T-cell (primary cell): ENCODE data around the gene TGFBR2. TPM values are rescaled to one million over a fixed set of nuclear protein-coding genes. Genes with fewer than 3 reads are reported as not detected.

Source experiments
- ATAC-seq, 4 experiments: fragments of 200-7000 bp in 3 of 4; fragments of 150-1000 bp in 1 of 4; cut with Tn5 transposase; replicated peaks in 1 of 4; 1 replicate in 3 of 4; 2 replicates in 1 of 4; pipeline ENCODE4 v1.10.0; 2021; ENCODE audit warnings: moderate library complexity in 3 of 4, mild to moderate bottlenecking in 2 of 4, moderate number of reproducible peaks in 1 of 4
- CTCF ChIA-PET, 2 donors: fragments of 300-600 bp; sonication (Branson Sonifier 250); formaldehyde crosslinking; loops; one replicate each; lab custom pipeline; 2022; ENCODE audit warnings: antibody characterized with exemption in 2 of 2; lab: Charles Lee
- POLR2A ChIA-PET, 2 donors: fragments of 300-600 bp; sonication (Branson Sonifier 250); formaldehyde crosslinking; loops; one replicate each; lab custom pipeline; 2022; ENCODE audit warnings: antibody characterized with exemption in 2 of 2; lab: Charles Lee
- DNase-seq, 35 experiments: peaks; one replicate each; pipeline versions ENCODE4 v3.0.0 to v3.0.0-alpha.2; 2013 to 2023
- H3K27ac ChIP-seq: one replicate; pipeline ENCODE4 v1.5.1; 2013; ENCODE audit warnings: low read length
- H3K27me3 ChIP-seq, 2 experiments: replicated peaks in 1 of 2; 1 replicate in 1 of 2; 2 replicates in 1 of 2; pipeline versions ENCODE4 v1.6.1 to v1.7.0; 2013; ENCODE audit warnings: low read length in 1 of 2, mixed read lengths in 1 of 2; ENCODE audit not compliant: control insufficient read depth in 2 of 2, insufficient read depth in 2 of 2; ENCODE audit errors: extremely low read depth in 1 of 2
- H3K36me3 ChIP-seq, 2 donors: 1 replicate in 1 of 2; 2 replicates in 1 of 2; pipeline versions ENCODE4 v1.6.1 to v1.7.0; 2013; ENCODE audit warnings: low read length in 1 of 2; ENCODE audit not compliant: control insufficient read depth in 2 of 2, insufficient read depth in 1 of 2; ENCODE audit errors: extremely low read depth in 1 of 2
- H3K4me1 ChIP-seq, 2 experiments: 1 replicate in 1 of 2; 2 replicates in 1 of 2; pipeline versions ENCODE4 v1.6.1 to v1.7.0; 2013; ENCODE audit warnings: low read length in 2 of 2, mixed read lengths in 1 of 2; ENCODE audit not compliant: insufficient read depth in 2 of 2, control insufficient read depth in 1 of 2; ENCODE audit errors: extremely low read depth in 1 of 2
- H3K4me3 ChIP-seq, 2 donors: 1 replicate in 1 of 2; 2 replicates in 1 of 2; pipeline versions ENCODE4 v1.5.1 to v1.7.0; 2013; ENCODE audit warnings: mild to moderate bottlenecking in 2 of 2, low read length in 1 of 2, moderate library complexity in 1 of 2; ENCODE audit not compliant: control insufficient read depth in 1 of 2; ENCODE audit errors: extremely low read depth in 1 of 2
- H3K9me3 ChIP-seq: 2 replicates; pipeline ENCODE4 v1.7.0; 2013
- H3K27ac Mint-ChIP-seq, 2 donors: one replicate each; pipeline ENCODE4 v1.8.0; 2020 to 2021; ENCODE audit warnings: mild to moderate bottlenecking in 2 of 2, mixed read lengths in 2 of 2
- H3K27me3 Mint-ChIP-seq, 2 donors: one replicate each; pipeline ENCODE4 v1.8.0; 2021 to 2022; ENCODE audit warnings: mixed read lengths in 2 of 2
- H3K36me3 Mint-ChIP-seq: one replicate; pipeline ENCODE4 v1.8.0; 2021; ENCODE audit warnings: mixed read lengths
- H3K4me1 Mint-ChIP-seq, 3 donors: one replicate each; pipeline ENCODE4 v1.8.0; 2020 to 2022; ENCODE audit warnings: mixed read lengths in 3 of 3, mild to moderate bottlenecking in 1 of 3
- H3K4me3 Mint-ChIP-seq, 3 donors: one replicate each; pipeline ENCODE4 v1.8.0; 2020 to 2022; ENCODE audit warnings: mild to moderate bottlenecking in 3 of 3, mixed read lengths in 3 of 3, moderate library complexity in 3 of 3
- H3K9me3 Mint-ChIP-seq, 3 donors: one replicate each; pipeline ENCODE4 v1.8.0; 2020 to 2022; ENCODE audit warnings: mixed read lengths in 3 of 3
- WGBS: methylation state at CpG from one replicate; pipeline ENCODE4 v1.1.5; 2013; ENCODE audit warnings: missing lambda C conversion rate; ENCODE audit not compliant: insufficient coverage; 5-methylcytosine and 5-hydroxymethylcytosine counted together
- total RNA-seq, 35 experiments: library from RNA in 6 of 35; stranded (reverse) in 6 of 35; fragments of 120-200 nt in 1 of 35; gene quantifications; one replicate each; pipeline versions ENCODE4 v1.2.1 to v1.2.4 and lab custom pipeline; 2013 to 2026

TGFBR2 gene
- total RNA-seq, 5 donors from 2014 or later (not counting 1 experiment from before 2014, with no cell fraction given) = 114 to 145 (median 127) TPM

DNA sequence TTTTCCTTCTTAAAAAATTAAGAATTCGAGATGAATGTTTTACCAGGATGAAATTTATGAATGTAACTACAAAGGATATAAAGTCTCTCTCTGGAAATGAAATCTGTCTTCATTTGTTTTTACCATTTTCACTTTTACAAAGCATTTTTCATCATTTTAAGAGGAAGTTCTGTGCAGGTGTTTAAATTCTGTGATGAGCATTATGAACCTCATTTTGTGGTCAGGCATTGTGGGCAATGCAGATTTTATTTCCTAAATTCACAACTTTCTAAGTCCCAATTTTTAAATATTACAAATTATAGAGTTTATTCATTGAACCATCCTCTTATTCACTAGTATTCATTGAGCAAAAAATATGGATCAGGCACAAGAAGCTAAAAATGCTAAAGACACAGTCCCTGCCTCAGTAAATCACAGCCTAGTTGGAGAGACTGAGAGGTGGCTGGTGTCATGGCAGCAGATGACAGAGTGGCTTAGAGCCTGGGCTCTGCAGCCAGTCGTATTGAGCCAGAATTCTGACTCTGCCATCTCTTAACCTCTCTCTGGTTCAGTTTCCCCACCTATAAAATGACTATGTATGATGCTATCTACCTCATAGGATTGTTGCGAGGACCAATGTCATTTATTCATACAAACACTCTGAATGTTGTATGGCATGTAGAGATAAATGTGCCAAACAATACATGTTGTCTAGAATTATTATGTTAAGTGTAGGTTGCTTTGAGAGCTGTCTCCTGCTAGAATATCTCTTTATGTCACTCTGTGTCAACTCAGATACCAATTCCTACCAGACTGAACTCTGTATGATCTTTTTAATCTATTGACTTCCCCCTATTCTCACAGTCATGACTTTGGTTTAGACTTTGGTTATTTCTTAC, 7.5 kb upstream of the TGFBR2 start:
- Mint-ChIP-seq H3K9me3 (peaks cover 0 to 8% (median 3%) of the 10 kb centered on the region in 3 donors), H3K4me3 (peak overlapping the region in 1 of 3 donors; percentile 24), H3K27me3 (no peaks in the 10 kb centered on the region), H3K4me1 (peaks cover 43 to 50% (median 50%) of the 10 kb centered on the region in 3 donors), H3K27ac (peak overlapping the region; percentile 66 to 72), H3K36me3 (no peaks in the 10 kb centered on the region)
- ChIA-PET POLR2A (interaction anchor here in 1 of 2 donors (0.6 kb wide), 1 partner anchor 15 kb away, joined by 4 read pairs; no protein-coding TSS in a partner anchor), CTCF (interaction anchor here (0.6 kb wide), 3 partner anchors 82 to 1306 kb away, joined by 3 to 4 read pairs (median 4); no protein-coding TSS in a partner anchor)
- DNase-seq = no peak
- H3K36me3 ChIP-seq = no peaks in the 10 kb centered on the region
- H3K9me3 ChIP-seq = no peaks in the 10 kb centered on the region
- no CpG with 5 or more reads among the region's 3 CpGs for WGBS
- H3K4me1 ChIP-seq = peaks cover 10 to 37% of the 10 kb centered on the region in 2 experiments
- no peak overlapping the region for H3K4me3 ChIP-seq
- H3K27ac ChIP-seq = no peak overlapping the region
- peak; percentile 42 to 72 (median 52) for ATAC-seq
- no peaks in the 10 kb centered on the region for H3K27me3 ChIP-seq

DNA sequence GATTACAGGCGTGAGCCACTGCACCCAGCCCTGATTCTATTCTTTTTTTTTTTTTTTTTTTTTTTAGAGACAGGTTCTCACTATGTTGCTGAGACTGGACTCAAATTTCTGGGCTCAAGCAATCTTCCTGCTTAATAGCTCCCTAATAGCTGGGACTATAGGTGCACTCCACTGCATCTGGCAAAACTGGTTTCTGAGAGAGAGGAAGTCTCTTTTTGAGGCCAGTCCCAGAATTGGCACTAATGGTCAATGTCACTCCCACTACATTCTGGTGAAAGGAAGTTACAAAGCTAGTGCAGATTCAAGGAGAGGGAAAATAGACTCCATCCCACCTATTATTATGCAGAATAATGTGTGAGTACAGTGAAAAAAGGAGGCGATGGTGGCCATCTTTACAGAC, 5.8 kb upstream of the TGFBR2 start:
- POLR2A ChIA-PET = interaction anchor here (0.6 to 0.7 kb wide), 3 partner anchors 35 to 72 kb away, joined by 4 to 15 read pairs (median 6); no protein-coding TSS in a partner anchor

DNA sequence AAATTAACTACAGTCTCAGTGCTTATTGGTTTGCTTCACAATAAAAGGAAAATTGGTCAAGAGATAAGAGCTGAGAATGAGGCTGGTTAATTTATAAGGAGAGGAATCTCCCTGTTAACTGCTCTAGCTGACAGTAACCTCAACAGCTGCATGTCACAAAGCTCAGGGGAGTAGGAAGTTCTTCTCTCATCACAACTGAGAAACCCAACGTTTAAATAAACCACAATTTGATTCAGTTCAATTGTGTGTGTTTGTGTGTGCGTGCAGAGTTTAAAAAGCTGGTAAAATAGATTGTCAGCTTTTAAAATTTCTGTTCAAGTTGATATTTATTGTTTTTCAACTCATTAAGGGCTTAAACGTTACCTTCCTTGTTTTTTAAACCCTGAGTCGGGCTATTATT, 3.5 kb upstream of the TGFBR2 start:
- peak in 1 of 4 experiments; percentile 34 for ATAC-seq
- no CpG with 5 or more reads among the region's 4 CpGs for WGBS
- H3K36me3 ChIP-seq = no peaks in the 10 kb centered on the region
- Mint-ChIP-seq H3K27me3 (no peaks in the 10 kb centered on the region), H3K27ac (peak overlapping the region; percentile 43 to 44), H3K36me3 (no peaks in the 10 kb centered on the region), H3K4me1 (peaks cover 60 to 66% (median 61%) of the 10 kb centered on the region in 3 donors), H3K4me3 (peak overlapping the region in 1 of 3 donors; percentile 97), H3K9me3 (no peaks in the 10 kb centered on the region)
- POLR2A ChIA-PET = interaction anchor here in 1 of 2 donors (1.0 kb wide), 1 partner anchor 26 kb away, joined by 3 read pairs; no protein-coding TSS in a partner anchor
- H3K4me3 ChIP-seq = no peak overlapping the region
- peak in 3 of 35 experiments; percentile 31 to 55 (median 37) for DNase-seq
- no peaks in the 10 kb centered on the region for H3K9me3 ChIP-seq
- H3K4me1 ChIP-seq = peaks cover 27 to 41% of the 10 kb centered on the region in 2 experiments
- CTCF ChIA-PET = interaction anchor here in 1 of 2 donors (1.0 kb wide), 1 partner anchor 14 kb away, joined by 5 read pairs; no protein-coding TSS in a partner anchor
- no peak overlapping the region for H3K27ac ChIP-seq
- no peaks in the 10 kb centered on the region for H3K27me3 ChIP-seq

More for the DNA sequence above, 5.8 kb upstream of the TGFBR2 start:
- H3K9me3 Mint-ChIP-seq = no peaks in the 10 kb centered on the region
- no peak overlapping the region for H3K4me3 Mint-ChIP-seq
- DNase-seq (no peak), ATAC-seq (no peak)
- H3K36me3 Mint-ChIP-seq = no peaks in the 10 kb centered on the region
- no peaks in the 10 kb centered on the region for H3K36me3 ChIP-seq
- H3K27me3 ChIP-seq = no peaks in the 10 kb centered on the region
- no peaks in the 10 kb centered on the region for H3K9me3 ChIP-seq
- peak overlapping the region in 1 of 2 donors; percentile 34 for H3K27ac Mint-ChIP-seq
- peaks cover 60 to 67% (median 67%) of the 10 kb centered on the region in 3 donors for H3K4me1 Mint-ChIP-seq
- H3K4me3 ChIP-seq = no peak overlapping the region
- CTCF ChIA-PET = interaction anchor here (0.6 to 1.2 kb wide), 4 partner anchors 35 to 93 kb away, joined by 4 to 15 read pairs (median 4); no protein-coding TSS in a partner anchor
- WGBS = no CpG with 5 or more reads among the region's 2 CpGs
- peaks cover 20 to 47% of the 10 kb centered on the region in 2 experiments for H3K4me1 ChIP-seq
- H3K27me3 Mint-ChIP-seq = no peaks in the 10 kb centered on the region
- H3K27ac ChIP-seq = no peak overlapping the region

DNA sequence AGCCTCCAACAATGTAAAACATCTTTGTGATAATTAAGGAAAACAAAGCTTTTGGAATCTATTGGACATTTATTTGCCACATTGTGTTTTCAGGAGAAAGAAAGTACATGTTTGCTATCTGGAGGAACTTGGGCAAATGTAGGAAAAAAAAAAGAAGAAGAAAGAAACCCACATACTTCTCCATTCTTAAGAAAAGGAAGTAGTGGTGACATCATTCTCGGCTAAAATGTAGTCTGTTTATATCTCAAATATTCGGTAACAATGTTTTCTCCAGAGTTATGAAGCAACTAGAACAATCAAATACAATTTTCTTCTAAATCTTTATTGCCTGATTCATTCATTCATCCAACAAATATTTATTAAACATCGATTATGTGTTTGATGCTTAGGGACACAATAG, 2.3 kb upstream of the TGFBR2 start:
- no peaks in the 10 kb centered on the region for H3K27me3 Mint-ChIP-seq
- CTCF ChIA-PET = interaction anchor here in 1 of 2 donors (0.6 to 1.3 kb wide), 3 partner anchors 12 to 68 kb away, joined by 3 to 4 read pairs (median 3); no protein-coding TSS in a partner anchor
- POLR2A ChIA-PET = interaction anchor here in 1 of 2 donors (0.6 kb wide), 1 partner anchor 21 kb away, joined by 4 read pairs; no protein-coding TSS in a partner anchor
- no peak for DNase-seq
- H3K27me3 ChIP-seq = no peaks in the 10 kb centered on the region
- H3K27ac Mint-ChIP-seq = peak overlapping the region; percentile 99 to 100
- H3K4me1 ChIP-seq = peaks cover 23 to 30% of the 10 kb centered on the region in 2 experiments
- peak in 1 of 4 experiments; percentile 23 for ATAC-seq
- no peaks in the 10 kb centered on the region for H3K9me3 ChIP-seq
- H3K36me3 Mint-ChIP-seq = peaks cover 7% of the 10 kb centered on the region
- H3K4me3 ChIP-seq = no peak overlapping the region
- WGBS = no CpG with 5 or more reads among the region's 3 CpGs
- H3K4me1 Mint-ChIP-seq = peaks cover 53 to 65% (median 53%) of the 10 kb centered on the region in 3 donors
- peak overlapping the region; percentile 73 for H3K27ac ChIP-seq
- H3K4me3 Mint-ChIP-seq = peak overlapping the region; percentile 94 to 98 (median 97)
- no peaks in the 10 kb centered on the region for H3K9me3 Mint-ChIP-seq
- no peaks in the 10 kb centered on the region for H3K36me3 ChIP-seq

DNA sequence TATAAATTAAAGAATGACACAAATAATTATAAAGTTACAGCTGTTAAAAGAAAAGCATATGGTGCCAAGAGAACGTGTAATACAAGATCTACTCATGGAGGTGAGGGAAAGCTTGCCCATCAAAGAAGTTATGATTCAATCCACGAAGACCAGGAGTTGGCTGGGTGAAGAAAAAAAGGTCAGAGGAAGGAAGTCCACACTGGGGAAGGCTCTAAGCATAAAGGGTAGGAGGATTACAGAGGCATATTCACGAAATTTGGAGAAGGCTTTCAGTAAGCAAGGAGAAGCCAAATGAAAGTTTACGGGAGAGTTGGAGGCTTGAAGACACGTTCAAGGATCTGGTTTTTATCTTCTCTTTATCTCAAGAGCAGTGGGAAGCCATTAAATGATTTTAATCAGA, 1.8 kb upstream of the TGFBR2 start:
- Histone ChIP-seq H3K4me1 (peaks cover 23 to 27% of the 10 kb centered on the region in 2 experiments), H3K27ac (peak overlapping the region; percentile 73), H3K27me3 (no peaks in the 10 kb centered on the region), H3K4me3 (peak overlapping the region in 1 of 2 donors; percentile 29), H3K9me3 (no peaks in the 10 kb centered on the region), H3K36me3 (no peaks in the 10 kb centered on the region)
- 11% methylated on average over 3 of the region's 5 CpGs for WGBS
- peaks cover 7% of the 10 kb centered on the region for H3K36me3 Mint-ChIP-seq
- H3K27ac Mint-ChIP-seq = peak overlapping the region; percentile 99 to 100
- ChIA-PET POLR2A (interaction anchor here (0.6 to 1.0 kb wide), 5 partner anchors 11 to 90 kb away, joined by 3 to 6 read pairs (median 3); no protein-coding TSS in a partner anchor), CTCF (interaction anchor here in 1 of 2 donors (0.6 to 1.3 kb wide), 2 partner anchors 12 to 67 kb away, joined by 3 read pairs; no protein-coding TSS in a partner anchor)
- peak overlapping the region; percentile 94 to 98 (median 97) for H3K4me3 Mint-ChIP-seq
- no peak for DNase-seq
- H3K9me3 Mint-ChIP-seq = no peaks in the 10 kb centered on the region
- H3K4me1 Mint-ChIP-seq = peaks cover 50 to 63% (median 50%) of the 10 kb centered on the region in 3 donors
- ATAC-seq = no peak
- H3K27me3 Mint-ChIP-seq = no peaks in the 10 kb centered on the region
